ENCODE measurements around the gene TMEM63C.

TMEM63C gene

GRCh38 chr14:77284466-77284865 lies 102.9 kb downstream of the TMEM63C start:
- DNase-seq, result peak; percentile 65

GRCh38 chr14:77286576-77286975 lies 105.0 kb downstream of the TMEM63C start:
- no peak for DNase-seq

- peak; percentile 16 for DNase-seq
These were observed 109.1 kb downstream of the TMEM63C start for GRCh38 chr14:77290705-77291104.

DNA sequence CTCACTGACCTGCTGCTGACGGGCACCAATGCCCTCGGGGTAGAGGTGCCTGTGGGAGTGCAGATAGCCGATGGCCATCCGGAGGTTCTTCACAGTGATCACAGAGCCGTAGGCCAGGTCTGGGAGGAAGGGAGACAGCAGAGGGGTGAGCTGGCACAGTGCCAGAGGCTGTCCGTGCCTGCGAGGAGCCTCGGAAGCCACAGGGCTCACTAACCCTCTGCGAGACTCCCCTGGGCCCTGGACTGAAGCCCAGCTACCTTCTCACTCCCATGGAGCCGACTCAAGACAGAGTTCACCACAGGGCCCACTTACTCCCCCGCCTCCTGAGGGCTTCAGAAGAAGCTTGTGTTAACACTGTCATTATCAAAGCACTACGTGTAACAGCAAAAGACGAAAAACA lies 114.6 kb downstream of the TMEM63C start:
- no peak for DNase-seq

- DNase-seq, result no peak
These were observed 115.3 kb downstream of the TMEM63C start for GRCh38 chr14:77296906-77297305.

GRCh38 chr14:77299771-77300170 lies 118.2 kb downstream of the TMEM63C start:
- DNase-seq, result no peak

- DNase-seq, result peak; percentile 56
These were observed 119.5 kb downstream of the TMEM63C start for GRCh38 chr14:77301103-77301502.

DNA sequence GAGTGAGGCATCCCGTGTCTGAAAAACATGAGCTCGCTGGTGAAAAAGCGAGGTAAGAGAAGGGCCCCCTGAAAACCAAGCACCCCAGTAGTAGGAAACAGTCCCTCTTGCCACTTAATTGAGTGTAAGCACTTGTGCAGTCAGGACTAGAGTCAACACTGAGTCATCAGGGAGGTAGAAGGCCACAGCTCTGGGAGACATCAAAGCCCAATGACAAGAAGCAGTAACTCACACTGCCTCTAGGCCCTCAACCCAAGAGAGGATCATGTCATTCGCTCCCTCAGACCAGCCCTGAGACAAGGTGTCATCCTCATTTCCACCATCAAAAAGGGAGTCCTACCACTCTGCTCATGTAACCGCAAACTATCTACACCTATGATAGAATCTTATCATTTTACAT lies 121.3 kb downstream of the TMEM63C start:
- no peak for DNase-seq

DNA sequence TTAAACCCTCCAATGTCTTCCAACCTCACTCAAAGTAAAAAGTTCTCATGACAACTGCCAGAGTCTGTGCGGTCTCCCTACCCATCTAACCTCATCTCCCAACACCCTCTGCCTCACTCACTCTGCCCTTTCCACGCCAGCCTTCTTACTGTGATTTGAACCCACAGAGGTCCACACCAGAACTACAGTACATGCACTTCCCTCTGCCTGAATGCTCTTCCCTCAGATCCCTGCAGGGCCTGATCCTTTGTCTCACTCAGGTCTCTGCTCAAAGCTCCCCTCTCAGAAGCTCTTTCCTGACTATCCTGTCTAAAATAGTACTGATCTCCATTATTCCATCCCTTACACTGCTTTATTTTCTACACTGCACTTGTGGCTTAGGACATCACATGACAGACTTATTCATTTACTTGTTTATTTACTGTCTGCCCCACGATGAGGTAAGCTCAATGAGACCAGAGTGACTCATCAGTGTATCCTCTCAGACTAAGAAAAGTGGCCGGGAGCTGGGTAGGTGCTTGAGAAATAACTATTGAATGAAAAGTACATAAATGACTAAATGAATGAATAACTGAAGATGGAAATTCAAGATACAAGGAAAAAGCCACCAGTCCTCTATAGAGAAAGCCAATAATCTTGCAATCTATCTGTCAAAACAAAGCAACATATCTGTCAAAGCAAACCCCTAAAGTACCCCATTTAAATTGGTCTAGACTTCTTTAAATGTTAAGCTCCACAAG lies 122.0 kb downstream of the TMEM63C start:
- no peak for DNase-seq

- no peak for DNase-seq
These were observed 124.1 kb downstream of the TMEM63C start for GRCh38 chr14:77305696-77306095.

DNA sequence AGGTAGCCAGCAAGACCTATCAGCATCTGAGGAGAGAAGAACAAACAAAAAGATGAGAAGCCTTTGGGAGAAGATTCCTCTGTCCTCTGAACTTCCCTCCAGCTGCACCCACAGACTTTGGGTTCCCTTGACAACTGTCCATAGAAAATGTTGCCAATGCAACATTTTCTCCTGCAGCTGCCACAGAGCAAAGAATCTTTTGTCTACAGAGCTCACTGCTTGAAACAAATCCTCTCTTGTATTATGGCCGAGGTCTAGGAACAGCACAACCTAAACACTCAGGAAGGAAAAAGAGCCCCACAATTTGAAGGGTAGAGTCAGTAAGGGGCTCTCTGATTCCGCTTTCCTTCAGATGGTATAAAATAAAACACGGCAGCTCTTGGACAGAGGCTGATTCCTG lies 124.8 kb downstream of the TMEM63C start:
- DNase-seq, result no peak

GRCh38 chr14:77306851-77307496 lies 125.4 kb downstream of the TMEM63C start:
- DNase-seq, result no peak
